Epithelial cell of proximal tubule (primary cell): ENCODE results near the gene CNDP2. TPM values are rescaled to one million over a fixed set of nuclear protein-coding genes. Genes with fewer than 3 reads are reported as not detected.

ENCODE experiments used
- DNase-seq: peaks from one replicate; pipeline ENCODE4 v3.0.0-alpha.2; 2011; ENCODE audit warnings: low read depth
- H3K4me3 ChIP-seq: 2 replicates; pipeline ENCODE4 v1.5.1; 2011; ENCODE audit warnings: low read depth, mild to moderate bottlenecking, low read length
- total RNA-seq: library from RNA; depleted of rRNA; stranded (reverse); fragments of >200 nt; gene quantifications from 2 replicates; pipeline ENCODE4 v1.2.3, GENCODE V29; 2015
- TF ChIP-seq, protein P1 (sequence below): conservative IDR thresholded peaks from 2 replicates; pipeline ENCODE4 v1.5.1; 2012; ENCODE audit warnings: low read depth, mild to moderate bottlenecking, low read length

Gene CNDP2
- total RNA-seq, 1 donor from 2014 or later, result 171 TPM

DNA sequence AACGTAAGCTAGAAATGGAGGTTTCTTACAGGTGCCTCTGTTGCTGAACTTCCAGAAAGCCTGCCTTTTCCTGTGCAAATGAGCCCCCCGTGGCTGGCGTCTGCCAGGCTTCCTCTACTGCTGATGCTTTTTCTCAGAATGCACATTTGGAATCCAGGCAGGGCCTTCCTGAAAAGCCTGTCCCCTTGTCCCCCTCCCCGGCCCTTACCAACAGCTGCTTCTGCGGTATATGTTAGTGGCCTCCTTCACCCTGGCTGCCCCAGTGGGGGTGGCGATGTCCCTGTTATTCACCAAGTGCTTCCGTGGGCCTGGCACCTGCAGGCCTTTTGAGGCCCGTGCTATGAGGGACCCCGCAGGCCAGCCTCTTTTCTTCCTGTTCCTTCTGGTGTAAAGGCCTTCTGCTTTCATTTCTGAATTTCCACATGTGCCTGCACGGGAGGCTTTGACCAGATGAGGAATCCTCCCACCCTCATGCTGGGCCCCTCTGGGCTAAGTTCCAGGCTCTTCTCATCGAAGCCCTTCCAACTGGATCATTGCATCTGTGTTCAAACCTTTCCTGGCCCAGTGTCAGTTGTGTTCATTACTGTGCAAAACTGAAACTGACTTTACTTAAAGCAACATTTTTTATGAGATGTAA is 10.4 kb downstream of the CNDP2 start:
- TF ChIP-seq, protein P1, sequence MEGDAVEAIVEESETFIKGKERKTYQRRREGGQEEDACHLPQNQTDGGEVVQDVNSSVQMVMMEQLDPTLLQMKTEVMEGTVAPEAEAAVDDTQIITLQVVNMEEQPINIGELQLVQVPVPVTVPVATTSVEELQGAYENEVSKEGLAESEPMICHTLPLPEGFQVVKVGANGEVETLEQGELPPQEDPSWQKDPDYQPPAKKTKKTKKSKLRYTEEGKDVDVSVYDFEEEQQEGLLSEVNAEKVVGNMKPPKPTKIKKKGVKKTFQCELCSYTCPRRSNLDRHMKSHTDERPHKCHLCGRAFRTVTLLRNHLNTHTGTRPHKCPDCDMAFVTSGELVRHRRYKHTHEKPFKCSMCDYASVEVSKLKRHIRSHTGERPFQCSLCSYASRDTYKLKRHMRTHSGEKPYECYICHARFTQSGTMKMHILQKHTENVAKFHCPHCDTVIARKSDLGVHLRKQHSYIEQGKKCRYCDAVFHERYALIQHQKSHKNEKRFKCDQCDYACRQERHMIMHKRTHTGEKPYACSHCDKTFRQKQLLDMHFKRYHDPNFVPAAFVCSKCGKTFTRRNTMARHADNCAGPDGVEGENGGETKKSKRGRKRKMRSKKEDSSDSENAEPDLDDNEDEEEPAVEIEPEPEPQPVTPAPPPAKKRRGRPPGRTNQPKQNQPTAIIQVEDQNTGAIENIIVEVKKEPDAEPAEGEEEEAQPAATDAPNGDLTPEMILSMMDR, result no peak
- H3K4me3 ChIP-seq, result no peak overlapping the region
- DNase-seq, result no peak

DNA sequence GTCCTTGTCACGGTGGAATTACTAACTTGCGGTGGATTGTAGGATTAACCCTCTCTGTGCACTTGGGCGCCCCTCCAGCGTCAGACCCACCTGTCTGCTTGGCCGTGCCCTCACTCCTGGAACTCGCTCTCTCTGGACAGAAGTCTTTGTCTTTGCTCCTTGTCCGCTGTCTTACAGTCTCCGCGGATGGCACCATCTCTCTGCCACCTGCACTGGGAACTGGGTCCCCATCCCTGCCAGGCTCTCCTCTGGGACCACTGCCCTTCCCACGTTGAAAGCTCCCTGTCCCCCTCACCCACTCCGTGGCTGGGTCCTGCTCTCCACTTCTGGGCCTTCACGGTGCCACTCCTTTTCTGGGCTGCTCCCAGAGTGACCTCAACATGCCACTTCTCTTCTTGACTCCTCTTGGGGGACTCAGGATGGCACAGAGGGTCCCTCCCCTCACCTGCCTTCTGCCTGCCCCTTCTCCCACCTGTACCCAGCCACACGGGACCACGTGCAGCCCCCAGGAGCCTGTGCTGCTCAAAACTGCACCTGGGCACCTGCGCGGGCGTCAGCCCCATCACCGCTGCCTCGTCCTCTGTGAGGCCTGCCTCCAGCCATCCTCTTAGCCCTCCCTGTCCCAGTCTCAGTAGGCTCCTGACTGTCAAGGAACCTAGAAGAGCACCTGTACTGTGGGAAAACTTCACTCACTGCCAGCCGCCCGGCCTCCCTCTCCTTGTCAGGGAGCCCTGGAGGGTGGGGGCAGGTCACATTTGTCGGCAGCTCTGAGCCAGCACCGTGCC is 11.1 kb downstream of the CNDP2 start:
- no peak overlapping the region for H3K4me3 ChIP-seq
- TF ChIP-seq, protein P1, result no peak
- DNase-seq, result no peak

DNA sequence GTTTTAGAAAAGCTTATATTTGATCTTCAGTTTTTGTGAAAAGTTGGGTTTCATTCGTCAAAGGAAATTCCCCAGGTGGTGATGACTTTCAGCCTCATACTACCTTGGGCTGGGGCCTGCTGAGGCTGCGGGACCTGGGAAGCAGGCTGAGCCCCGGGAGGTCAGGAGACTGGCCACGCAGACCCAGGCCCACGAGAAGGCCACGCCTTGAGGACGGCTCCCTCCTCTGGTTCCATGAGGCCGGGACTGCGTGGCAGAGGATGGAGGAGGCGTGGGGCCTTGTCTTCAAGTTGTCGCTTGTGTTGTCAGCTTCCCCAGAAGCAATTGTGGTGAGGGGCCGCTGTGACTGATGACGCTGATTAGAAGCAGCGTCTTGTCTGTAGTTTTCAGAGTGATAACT is 11.8 kb downstream of the CNDP2 start:
- H3K4me3 ChIP-seq, result no peak overlapping the region
- no peak for DNase-seq
- TF ChIP-seq, protein P1, result no peak

DNA sequence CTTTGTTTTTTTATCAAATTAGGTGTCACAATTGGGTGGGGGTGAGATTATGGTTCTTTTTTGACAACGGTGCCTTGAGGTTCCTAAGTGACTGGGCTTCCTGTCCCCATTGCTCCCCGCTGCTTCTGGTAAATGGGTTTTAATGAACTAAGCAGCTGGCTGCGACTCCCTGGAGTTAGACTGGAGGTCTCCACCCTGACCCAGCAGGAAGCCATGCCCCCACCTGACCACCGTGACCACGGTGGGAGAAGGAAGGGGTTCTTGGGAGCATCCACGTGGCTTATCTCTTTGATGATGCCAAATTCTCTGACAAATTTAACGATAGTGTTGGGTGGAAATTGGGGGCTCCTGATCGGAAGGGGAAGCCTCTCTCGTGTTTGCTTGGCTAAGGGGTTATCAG is 12.2 kb downstream of the CNDP2 start:
- TF ChIP-seq, protein P1, result no peak
- no peak overlapping the region for H3K4me3 ChIP-seq
- DNase-seq, result no peak

DNA sequence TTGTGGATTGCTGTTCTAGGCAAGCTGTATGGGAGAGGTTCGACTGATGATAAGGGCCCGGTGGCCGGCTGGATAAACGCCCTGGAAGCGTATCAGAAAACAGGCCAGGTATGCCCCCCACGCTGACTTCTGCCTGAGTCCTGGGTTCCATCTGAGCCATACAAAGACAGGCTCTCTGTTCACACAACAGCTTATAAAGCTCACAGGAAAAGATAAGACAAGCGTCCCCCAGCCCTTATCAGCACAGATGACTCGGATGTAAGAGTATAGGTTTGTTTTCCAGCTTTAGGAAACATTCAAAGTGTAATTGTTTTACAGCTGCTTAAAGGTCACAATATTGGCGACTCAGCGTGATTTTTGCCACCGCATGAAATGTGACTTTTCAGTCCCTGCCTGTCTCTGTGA is 12.7 kb downstream of the CNDP2 start:
- no peak overlapping the region for H3K4me3 ChIP-seq
- TF ChIP-seq, protein P1, result no peak
- DNase-seq, result no peak

DNA sequence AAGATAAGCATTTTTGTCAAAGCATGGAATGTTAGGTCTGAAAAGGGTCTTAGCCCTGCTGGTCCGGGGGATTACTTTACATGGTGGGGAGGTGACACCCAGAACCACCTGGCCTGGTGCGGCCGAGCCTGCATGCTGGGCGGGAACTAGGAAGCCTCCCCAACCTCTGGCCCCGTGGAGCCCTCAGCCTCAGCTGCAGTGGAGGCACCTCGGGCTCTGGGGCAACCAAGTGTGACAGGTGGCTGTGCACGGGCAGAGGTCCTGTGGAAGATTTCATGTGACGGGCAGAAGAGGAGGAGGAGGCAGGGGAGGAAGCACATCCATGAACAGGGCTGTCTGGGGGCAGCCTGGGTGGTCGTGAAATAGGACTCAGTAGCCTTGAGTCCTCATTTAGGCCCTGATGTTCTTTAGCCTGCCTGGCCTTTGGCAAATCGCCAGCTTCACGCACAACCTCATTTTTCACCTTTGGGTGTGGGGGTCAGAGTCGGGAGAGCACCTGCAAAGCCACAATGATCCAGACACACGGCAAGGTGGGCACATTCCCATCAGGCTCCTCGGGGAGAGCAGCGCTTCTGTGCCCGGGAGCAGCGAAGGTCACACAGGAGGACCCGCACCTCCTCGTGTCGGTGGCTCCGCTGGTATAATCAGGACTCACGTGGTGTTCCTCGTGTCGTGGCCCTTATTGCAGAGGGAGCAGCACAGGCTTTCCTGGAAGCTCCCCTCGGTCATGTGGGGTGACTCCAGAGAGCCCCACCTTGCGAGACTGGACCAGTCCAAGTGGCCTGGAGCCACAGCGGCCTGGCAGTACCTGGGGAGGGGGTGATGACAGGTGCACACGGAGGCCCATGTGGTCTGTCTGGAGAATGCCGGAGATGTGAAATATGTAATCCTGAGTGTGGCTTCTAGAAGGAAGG is 13.9 kb downstream of the CNDP2 start:
- no peak overlapping the region for H3K4me3 ChIP-seq
- DNase-seq, result no peak
- TF ChIP-seq, protein P1, result no peak
